T-cell (primary cell): ENCODE data around the gene CD72. TPM values are rescaled to one million over a fixed set of nuclear protein-coding genes. Genes with fewer than 3 reads are reported as not detected.

Experiments used
- ATAC-seq, 4 experiments: fragments of 200-7000 bp in 3 of 4; fragments of 150-1000 bp in 1 of 4; cut with Tn5 transposase; replicated peaks in 1 of 4; 1 replicate in 3 of 4; 2 replicates in 1 of 4; pipeline ENCODE4 v1.10.0; 2021; ENCODE audit warnings: moderate library complexity in 3 of 4, mild to moderate bottlenecking in 2 of 4, moderate number of reproducible peaks in 1 of 4
- CTCF ChIA-PET, 2 donors: fragments of 300-600 bp; sonication (Branson Sonifier 250); formaldehyde crosslinking; loops; one replicate each; lab custom pipeline; 2022; ENCODE audit warnings: antibody characterized with exemption in 2 of 2; lab: Charles Lee
- POLR2A ChIA-PET, 2 donors: fragments of 300-600 bp; sonication (Branson Sonifier 250); formaldehyde crosslinking; loops; one replicate each; lab custom pipeline; 2022; ENCODE audit warnings: antibody characterized with exemption in 2 of 2; lab: Charles Lee
- DNase-seq, 35 experiments: peaks; one replicate each; pipeline versions ENCODE4 v3.0.0 to v3.0.0-alpha.2; 2013 to 2023
- H3K27ac ChIP-seq: one replicate; pipeline ENCODE4 v1.5.1; 2013; ENCODE audit warnings: low read length
- H3K27me3 ChIP-seq, 2 experiments: replicated peaks in 1 of 2; 1 replicate in 1 of 2; 2 replicates in 1 of 2; pipeline versions ENCODE4 v1.6.1 to v1.7.0; 2013; ENCODE audit warnings: low read length in 1 of 2, mixed read lengths in 1 of 2; ENCODE audit not compliant: control insufficient read depth in 2 of 2, insufficient read depth in 2 of 2; ENCODE audit errors: extremely low read depth in 1 of 2
- H3K36me3 ChIP-seq, 2 donors: 1 replicate in 1 of 2; 2 replicates in 1 of 2; pipeline versions ENCODE4 v1.6.1 to v1.7.0; 2013; ENCODE audit warnings: low read length in 1 of 2; ENCODE audit not compliant: control insufficient read depth in 2 of 2, insufficient read depth in 1 of 2; ENCODE audit errors: extremely low read depth in 1 of 2
- H3K4me1 ChIP-seq, 2 experiments: 1 replicate in 1 of 2; 2 replicates in 1 of 2; pipeline versions ENCODE4 v1.6.1 to v1.7.0; 2013; ENCODE audit warnings: low read length in 2 of 2, mixed read lengths in 1 of 2; ENCODE audit not compliant: insufficient read depth in 2 of 2, control insufficient read depth in 1 of 2; ENCODE audit errors: extremely low read depth in 1 of 2
- H3K4me3 ChIP-seq, 2 donors: 1 replicate in 1 of 2; 2 replicates in 1 of 2; pipeline versions ENCODE4 v1.5.1 to v1.7.0; 2013; ENCODE audit warnings: mild to moderate bottlenecking in 2 of 2, low read length in 1 of 2, moderate library complexity in 1 of 2; ENCODE audit not compliant: control insufficient read depth in 1 of 2; ENCODE audit errors: extremely low read depth in 1 of 2
- H3K9me3 ChIP-seq: 2 replicates; pipeline ENCODE4 v1.7.0; 2013
- H3K27ac Mint-ChIP-seq, 2 donors: one replicate each; pipeline ENCODE4 v1.8.0; 2020 to 2021; ENCODE audit warnings: mild to moderate bottlenecking in 2 of 2, mixed read lengths in 2 of 2
- H3K27me3 Mint-ChIP-seq, 2 donors: one replicate each; pipeline ENCODE4 v1.8.0; 2021 to 2022; ENCODE audit warnings: mixed read lengths in 2 of 2
- H3K36me3 Mint-ChIP-seq: one replicate; pipeline ENCODE4 v1.8.0; 2021; ENCODE audit warnings: mixed read lengths
- H3K4me1 Mint-ChIP-seq, 3 donors: one replicate each; pipeline ENCODE4 v1.8.0; 2020 to 2022; ENCODE audit warnings: mixed read lengths in 3 of 3, mild to moderate bottlenecking in 1 of 3
- H3K4me3 Mint-ChIP-seq, 3 donors: one replicate each; pipeline ENCODE4 v1.8.0; 2020 to 2022; ENCODE audit warnings: mild to moderate bottlenecking in 3 of 3, mixed read lengths in 3 of 3, moderate library complexity in 3 of 3
- H3K9me3 Mint-ChIP-seq, 3 donors: one replicate each; pipeline ENCODE4 v1.8.0; 2020 to 2022; ENCODE audit warnings: mixed read lengths in 3 of 3
- WGBS: methylation state at CpG from one replicate; pipeline ENCODE4 v1.1.5; 2013; ENCODE audit warnings: missing lambda C conversion rate; ENCODE audit not compliant: insufficient coverage; 5-methylcytosine and 5-hydroxymethylcytosine counted together
- total RNA-seq, 35 experiments: library from RNA in 6 of 35; stranded (reverse) in 6 of 35; fragments of 120-200 nt in 1 of 35; gene quantifications; one replicate each; pipeline versions ENCODE4 v1.2.1 to v1.2.4 and lab custom pipeline; 2013 to 2026

Gene CD72
- total RNA-seq, 5 donors from 2014 or later (not counting 1 experiment from before 2014, with no cell fraction given) = 2.5 to 9.2 (median 4.9) TPM

DNA sequence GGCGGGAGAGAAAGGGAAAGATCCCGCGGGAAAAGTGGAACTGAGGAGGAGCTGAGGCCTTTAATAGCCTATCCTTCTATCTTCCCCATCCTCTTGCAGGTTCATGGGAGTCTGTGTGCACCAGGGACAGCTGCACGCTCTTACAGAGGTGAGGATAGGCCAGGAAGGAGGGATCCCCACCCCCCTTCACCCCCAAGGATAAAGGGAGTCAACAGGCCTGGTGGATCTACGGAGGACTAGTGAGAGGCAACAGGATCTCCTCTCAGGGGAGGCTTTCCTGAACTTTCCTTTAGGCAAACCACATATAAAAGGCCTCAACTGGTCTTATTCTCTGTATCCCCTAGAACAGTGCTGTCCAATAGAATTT is 12.1 kb downstream of the CD72 start:
- ATAC-seq (no peak), DNase-seq (no peak)
- POLR2A ChIA-PET = interaction anchor here in 1 of 2 donors (0.5 kb wide), 1 partner anchor 526 kb away, joined by 9 read pairs; no protein-coding TSS in a partner anchor
- H3K27me3 Mint-ChIP-seq = no peaks in the 10 kb centered on the region
- Histone ChIP-seq H3K9me3 (no peaks in the 10 kb centered on the region), H3K4me1 (peaks cover 14 to 41% of the 10 kb centered on the region in 2 experiments), H3K36me3 (peaks cover 0 to 27% of the 10 kb centered on the region in 2 donors), H3K4me3 (peak overlapping the region; percentile 62 to 71), H3K27ac (peak overlapping the region; percentile 35), H3K27me3 (no peaks in the 10 kb centered on the region)
- WGBS = no CpG with 5 or more reads among the region's 5 CpGs
- H3K36me3 Mint-ChIP-seq = peaks cover 13% of the 10 kb centered on the region
- CTCF ChIA-PET = interaction anchor here (0.9 to 1.0 kb wide), 2 partner anchors 11 kb away, joined by 3 to 4 read pairs; no protein-coding TSS in a partner anchor
- H3K27ac Mint-ChIP-seq = peak overlapping the region; percentile 39 to 48
- H3K4me3 Mint-ChIP-seq = peak overlapping the region; percentile 73 to 80 (median 75)
- H3K9me3 Mint-ChIP-seq = no peaks in the 10 kb centered on the region
- peaks cover 38 to 40% (median 39%) of the 10 kb centered on the region in 3 donors for H3K4me1 Mint-ChIP-seq

- Mint-ChIP-seq H3K36me3 (peaks cover 13% of the 10 kb centered on the region), H3K4me3 (peak overlapping the region; percentile 73 to 80 (median 75)), H3K27ac (peak overlapping the region; percentile 39 to 48), H3K9me3 (no peaks in the 10 kb centered on the region), H3K4me1 (peaks cover 38 to 39% (median 38%) of the 10 kb centered on the region in 3 donors), H3K27me3 (no peaks in the 10 kb centered on the region)
- no peaks in the 10 kb centered on the region for H3K9me3 ChIP-seq
- H3K27me3 ChIP-seq = no peaks in the 10 kb centered on the region
- peak; percentile 0 to 5 (median 4) for ATAC-seq
- peaks cover 0 to 27% of the 10 kb centered on the region in 2 donors for H3K36me3 ChIP-seq
- H3K4me1 ChIP-seq = peaks cover 14 to 36% of the 10 kb centered on the region in 2 experiments
- ChIA-PET POLR2A (no interaction called here), CTCF (interaction anchor here (0.9 to 1.3 kb wide), 3 partner anchors 8 to 12 kb away, joined by 3 to 4 read pairs (median 3); no protein-coding TSS in a partner anchor)
- H3K4me3 ChIP-seq = peak overlapping the region; percentile 62 to 71
- peak overlapping the region; percentile 35 for H3K27ac ChIP-seq
- peak in 30 of 35 experiments; percentile 12 to 56 (median 31) for DNase-seq
- WGBS = under 1% methylated on average over 73 of the region's 76 CpGs
Observed at GRCh38 chr9:35605351-35606137, 12.7 kb downstream of the CD72 start.

DNA sequence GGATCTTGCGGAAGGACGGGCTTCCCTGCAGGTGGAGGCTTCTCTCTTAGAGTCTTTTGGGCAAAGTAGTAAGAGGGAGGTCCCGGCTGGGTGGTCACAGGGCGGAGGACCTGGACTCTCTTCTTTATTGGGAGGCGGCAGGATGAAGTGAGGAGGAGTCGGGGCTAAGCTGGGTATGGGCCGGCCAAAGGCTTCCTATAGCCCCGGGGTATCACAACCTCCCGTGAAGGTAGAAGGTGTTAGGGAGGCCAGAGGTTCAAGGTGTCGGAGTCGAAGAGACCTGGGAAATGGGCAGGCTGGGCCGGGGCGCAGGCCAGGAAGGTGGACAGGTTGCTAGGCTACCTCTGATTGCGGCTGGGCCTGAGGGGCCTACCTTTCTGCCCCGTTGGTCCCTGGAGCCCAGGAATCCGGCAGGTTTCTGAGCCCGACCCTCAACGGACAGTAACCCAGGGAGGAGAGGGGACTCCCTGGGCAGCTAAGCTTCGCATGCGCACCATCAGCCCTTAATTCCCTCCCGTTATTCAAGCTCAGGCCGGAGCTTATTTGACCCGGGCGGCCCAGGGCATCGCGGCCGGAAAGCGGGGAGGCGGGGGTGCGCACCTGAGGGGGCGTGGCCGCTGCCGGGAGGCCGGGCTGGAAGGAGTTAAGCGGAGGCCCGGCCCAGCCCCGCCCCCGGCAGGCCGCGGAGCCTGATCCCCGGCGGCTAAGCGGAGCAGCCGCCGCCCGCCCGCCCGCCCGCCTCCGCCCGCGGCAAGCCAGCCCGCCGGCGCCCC is 13.4 kb downstream of the CD72 start, which contains the start of gene TESK1:
Gene TESK1, plus strand, starts transcription at position 685 of the 773 bp plus-strand sequence. CDS start 358 bp downstream, outside the sequence.
- CTCF ChIA-PET = interaction anchor here in 1 of 2 donors (0.7 to 1.4 kb wide), 3 partner anchors 9 to 586 kb away, joined by 3 to 4 read pairs (median 3); partner anchors contain the start of genes CCDC107, CLTA and RMRP
- Mint-ChIP-seq H3K4me1 (peaks cover 37 to 39% (median 38%) of the 10 kb centered on the region in 3 donors), H3K27ac (peak within 1 kb of the TSS; percentile 98 to 100), H3K4me3 (peak within 1 kb of the TSS; percentile 95 to 97 (median 97)), H3K9me3 (no peaks in the 10 kb centered on the region), H3K27me3 (no peaks in the 10 kb centered on the region), H3K36me3 (peaks cover 13% of the 10 kb centered on the region)
- Histone ChIP-seq H3K36me3 (peaks cover 0 to 21% of the 10 kb centered on the region in 2 donors), H3K4me3 (peak within 1 kb of the TSS; percentile 75 to 89), H3K27ac (peak within 1 kb of the TSS; percentile 87), H3K27me3 (no peaks in the 10 kb centered on the region), H3K9me3 (no peaks in the 10 kb centered on the region), H3K4me1 (peaks cover 14 to 36% of the 10 kb centered on the region in 2 experiments)
- ATAC-seq (peak; percentile 41 to 50 (median 44)), DNase-seq (peak; percentile 54 to 89 (median 74))
- under 1% methylated on average over 53 of the region's 55 CpGs for WGBS
- POLR2A ChIA-PET = interaction anchor here in 1 of 2 donors (0.7 kb wide), 1 partner anchor 86 kb away, joined by 4 read pairs; no protein-coding TSS in a partner anchor

DNA sequence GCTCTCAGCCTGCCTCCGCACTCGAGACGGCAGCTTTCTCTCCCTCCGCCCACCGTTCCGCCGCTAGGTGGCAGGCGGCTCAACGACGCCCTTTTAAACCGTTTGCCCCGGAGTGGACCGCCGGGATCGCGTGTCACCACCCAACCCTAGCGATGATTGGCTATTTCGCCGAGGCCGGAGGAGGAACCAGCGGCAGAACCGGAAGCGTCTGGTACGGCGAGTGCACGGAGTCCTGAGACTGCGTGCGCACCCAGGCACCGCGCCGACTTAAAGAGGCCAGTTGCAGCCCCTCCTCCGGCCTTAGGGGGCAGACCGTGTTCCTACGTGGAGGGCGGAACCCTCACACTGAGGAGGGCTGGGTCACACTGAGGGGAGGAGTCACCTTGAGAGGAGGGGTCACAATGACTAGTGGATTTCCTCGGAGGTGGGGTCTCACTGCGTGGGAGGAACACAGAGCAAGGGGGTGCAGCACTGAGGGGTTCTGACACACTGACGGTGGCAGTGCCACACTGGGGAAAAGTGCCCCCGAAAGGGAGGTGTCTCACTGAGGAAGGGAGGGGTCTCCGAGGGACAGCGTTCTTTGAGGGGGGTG is 14.1 kb downstream of the CD72 start:
- H3K27me3 Mint-ChIP-seq = no peaks in the 10 kb centered on the region

GRCh38 chr9:35603506-35603985 is 14.7 kb downstream of the CD72 start:
- Histone ChIP-seq H3K9me3 (no peaks in the 10 kb centered on the region), H3K36me3 (peaks cover 0 to 9% of the 10 kb centered on the region in 2 donors), H3K4me1 (peaks cover 14 to 36% of the 10 kb centered on the region in 2 experiments), H3K27ac (peak overlapping the region; percentile 54), H3K4me3 (peak overlapping the region; percentile 40 to 75), H3K27me3 (no peaks in the 10 kb centered on the region)
- peaks cover 11% of the 10 kb centered on the region for H3K36me3 Mint-ChIP-seq
- ATAC-seq (peak in 1 of 4 experiments; percentile 0), DNase-seq (peak in 4 of 35 experiments; percentile 10 to 23 (median 18))
- H3K9me3 Mint-ChIP-seq = no peaks in the 10 kb centered on the region
- ChIA-PET CTCF (interaction anchor here (0.6 to 1.4 kb wide), 17 partner anchors 10 to 587 kb away, joined by 3 to 18 read pairs (median 4); partner anchors contain the start of genes CCDC107 (in 1 of the 2), CLTA (in 1 of the 2), CREB3 (in 1 of the 2) and FANCG (in 1 of the 2)), POLR2A (interaction anchor here in 1 of 2 donors (0.5 to 0.7 kb wide), 2 partner anchors 12 to 81 kb away, joined by 3 to 6 read pairs; no protein-coding TSS in a partner anchor)
- peak overlapping the region; percentile 95 to 97 (median 97) for H3K4me3 Mint-ChIP-seq
- H3K4me1 Mint-ChIP-seq = peaks cover 37 to 39% (median 38%) of the 10 kb centered on the region in 3 donors
- peak overlapping the region; percentile 98 to 100 for H3K27ac Mint-ChIP-seq
- 7% methylated on average over 15 of the region's 18 CpGs for WGBS
- no peaks in the 10 kb centered on the region for H3K27me3 Mint-ChIP-seq

More for the DNA sequence above, 14.1 kb downstream of the CD72 start:
- POLR2A ChIA-PET = interaction anchor here (0.5 to 0.7 kb wide), 3 partner anchors 12 to 87 kb away, joined by 3 to 6 read pairs (median 4); no protein-coding TSS in a partner anchor
- Histone ChIP-seq H3K36me3 (peaks cover 0 to 15% of the 10 kb centered on the region in 2 donors), H3K27ac (peak overlapping the region; percentile 87), H3K4me1 (peaks cover 14 to 36% of the 10 kb centered on the region in 2 experiments), H3K27me3 (no peaks in the 10 kb centered on the region), H3K9me3 (no peaks in the 10 kb centered on the region), H3K4me3 (peak overlapping the region; percentile 75 to 89)
- H3K4me1 Mint-ChIP-seq = peaks cover 37 to 39% (median 38%) of the 10 kb centered on the region in 3 donors
- 0% methylated on average over 38 of the region's 41 CpGs for WGBS
- CTCF ChIA-PET = interaction anchor here (0.6 to 1.4 kb wide), 18 partner anchors 9 to 586 kb away, joined by 3 to 18 read pairs (median 4); partner anchors contain the start of genes CCDC107 (in 1 of the 2), CLTA (in 1 of the 2), CREB3 (in 1 of the 2) and FANCG (in 1 of the 2)
- DNase-seq (peak; percentile 96 to 100 (median 99)), ATAC-seq (peak; percentile 84 to 90 (median 86))
- peaks cover 13% of the 10 kb centered on the region for H3K36me3 Mint-ChIP-seq
- peak overlapping the region; percentile 98 to 100 for H3K27ac Mint-ChIP-seq
- H3K9me3 Mint-ChIP-seq = no peaks in the 10 kb centered on the region
- H3K4me3 Mint-ChIP-seq = peak overlapping the region; percentile 95 to 97 (median 97)
